ENCODE results near the gene STX7. TPM values are rescaled to one million over a fixed set of nuclear protein-coding genes. Genes with fewer than 3 reads are reported as not detected.

The STX7 gene
- total and polyA plus RNA-seq, 3 donors from 2014 or later: 12.7 to 18.8 (median 16.2) TPM

GRCh38 chr6:132520953-132521352 lies 8.0 kb upstream of the STX7 start:
- H3K36me3 ChIP-seq (ENCODE audit: low read depth, missing control alignments): no peaks in the 10 kb centered on the region
- H3K27ac ChIP-seq: no peak overlapping the region
- no peaks in the 10 kb centered on the region for H3K4me1 ChIP-seq
- no peak for TF ChIP-seq POLR2A (IDR thresholded peaks at IDR 0.05)
- TF ChIP-seq, protein P1, sequence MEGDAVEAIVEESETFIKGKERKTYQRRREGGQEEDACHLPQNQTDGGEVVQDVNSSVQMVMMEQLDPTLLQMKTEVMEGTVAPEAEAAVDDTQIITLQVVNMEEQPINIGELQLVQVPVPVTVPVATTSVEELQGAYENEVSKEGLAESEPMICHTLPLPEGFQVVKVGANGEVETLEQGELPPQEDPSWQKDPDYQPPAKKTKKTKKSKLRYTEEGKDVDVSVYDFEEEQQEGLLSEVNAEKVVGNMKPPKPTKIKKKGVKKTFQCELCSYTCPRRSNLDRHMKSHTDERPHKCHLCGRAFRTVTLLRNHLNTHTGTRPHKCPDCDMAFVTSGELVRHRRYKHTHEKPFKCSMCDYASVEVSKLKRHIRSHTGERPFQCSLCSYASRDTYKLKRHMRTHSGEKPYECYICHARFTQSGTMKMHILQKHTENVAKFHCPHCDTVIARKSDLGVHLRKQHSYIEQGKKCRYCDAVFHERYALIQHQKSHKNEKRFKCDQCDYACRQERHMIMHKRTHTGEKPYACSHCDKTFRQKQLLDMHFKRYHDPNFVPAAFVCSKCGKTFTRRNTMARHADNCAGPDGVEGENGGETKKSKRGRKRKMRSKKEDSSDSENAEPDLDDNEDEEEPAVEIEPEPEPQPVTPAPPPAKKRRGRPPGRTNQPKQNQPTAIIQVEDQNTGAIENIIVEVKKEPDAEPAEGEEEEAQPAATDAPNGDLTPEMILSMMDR (IDR thresholded peaks at IDR 0.05): no peak
- no peak for DNase-seq
- no peaks in the 10 kb centered on the region for H3K27me3 ChIP-seq
- H3K9me3 ChIP-seq: no peaks in the 10 kb centered on the region
- WGBS, 2 donors: 60 to 69% methylated on average over 2 of the region's 2 CpGs
- intact Hi-C loops (cut with DNase I; ENCODE audit: low total_unique reads): no loop called here
- no peak overlapping the region for H3K4me3 ChIP-seq

DNA sequence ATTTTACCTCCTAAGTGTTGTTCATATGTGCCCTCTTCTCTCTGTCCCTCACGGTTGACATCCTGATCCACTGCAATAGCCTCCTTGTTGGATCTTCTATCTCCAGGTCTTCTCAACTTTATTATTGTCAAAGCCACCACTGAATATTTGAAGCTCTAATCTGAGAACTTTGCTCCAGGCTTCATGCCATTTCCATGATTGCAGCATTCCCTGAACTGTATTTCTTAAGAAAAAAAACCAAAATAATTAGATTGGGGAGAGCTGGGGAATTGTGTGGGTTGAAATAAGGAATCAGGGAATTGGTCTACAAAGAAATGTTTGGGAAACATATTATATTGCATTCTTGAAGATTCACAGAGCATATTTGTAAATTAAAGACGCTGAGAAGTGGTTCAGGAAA lies 2.5 kb upstream of the STX7 start:
- no peak overlapping the region for H3K4me3 ChIP-seq
- TF ChIP-seq, protein P1 (IDR thresholded peaks at IDR 0.05): no peak
- TF ChIP-seq POLR2A (IDR thresholded peaks at IDR 0.05): no peak
- no peaks in the 10 kb centered on the region for H3K36me3 ChIP-seq (ENCODE audit: low read depth, missing control alignments)
- H3K9me3 ChIP-seq: no peaks in the 10 kb centered on the region
- H3K27ac ChIP-seq: no peak overlapping the region
- H3K4me1 ChIP-seq: peaks cover 10% of the 10 kb centered on the region
- intact Hi-C loops (cut with DNase I; ENCODE audit: low total_unique reads): no loop called here
- no peaks in the 10 kb centered on the region for H3K27me3 ChIP-seq
- 83 to 84% methylated on average over 2 of the region's 2 CpGs for WGBS, 2 donors
- no peak for DNase-seq

GRCh38 chr6:132513831-132514545 lies 1.1 kb upstream of the STX7 start:
- Histone ChIP-seq H3K36me3 (ENCODE audit: low read depth, missing control alignments) (no peaks in the 10 kb centered on the region), H3K9me3 (no peaks in the 10 kb centered on the region), H3K4me1 (peaks cover 10% of the 10 kb centered on the region), H3K27me3 (no peaks in the 10 kb centered on the region), H3K4me3 (peak overlapping the region in 1 of 2 donors; percentile 76), H3K27ac (peak overlapping the region; percentile 64 to 75)
- DNase-seq: no peak
- 35 to 46% methylated on average over 3 of the region's 3 CpGs for WGBS, 2 donors
- intact Hi-C loops (cut with DNase I; ENCODE audit: low total_unique reads): no loop called here
- no peak for TF ChIP-seq POLR2A (IDR thresholded peaks at IDR 0.05)
- TF ChIP-seq, protein P1 (IDR thresholded peaks at IDR 0.05): no peak

DNA sequence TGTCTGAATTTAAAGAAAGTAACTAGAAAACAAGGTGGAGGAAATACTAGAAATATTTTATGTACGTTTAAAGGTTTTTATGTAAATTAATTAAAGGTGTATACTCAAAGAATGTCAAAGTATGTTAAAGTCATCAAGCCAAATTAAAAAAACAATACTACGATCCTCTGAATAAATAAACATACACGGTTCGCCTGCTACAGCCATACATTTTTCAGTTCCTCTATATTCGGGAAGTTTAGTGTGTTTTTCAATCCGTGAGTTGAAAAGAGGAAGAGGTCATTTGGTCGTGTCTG lies 626 bp downstream of the STX7 start:
- H3K27me3 ChIP-seq: no peaks in the 10 kb centered on the region
- no peak for DNase-seq
- 0 to 2% methylated on average over 7 of the region's 7 CpGs for whole genome bisulfite sequencing, 2 donors
- no peaks in the 10 kb centered on the region for H3K9me3 ChIP-seq
- H3K4me3 ChIP-seq: peak overlapping the region; percentile 76 to 93
- H3K4me1 ChIP-seq: peaks cover 10% of the 10 kb centered on the region
- no peak for TF ChIP-seq POLR2A (IDR thresholded peaks at IDR 0.05)
- TF ChIP-seq, protein P1 (IDR thresholded peaks at IDR 0.05): no peak
- H3K36me3 ChIP-seq (ENCODE audit: low read depth, missing control alignments): no peaks in the 10 kb centered on the region
- H3K27ac ChIP-seq: peak overlapping the region; percentile 64 to 75
- intact Hi-C loops (cut with DNase I; ENCODE audit: low total_unique reads): no loop called here

DNA sequence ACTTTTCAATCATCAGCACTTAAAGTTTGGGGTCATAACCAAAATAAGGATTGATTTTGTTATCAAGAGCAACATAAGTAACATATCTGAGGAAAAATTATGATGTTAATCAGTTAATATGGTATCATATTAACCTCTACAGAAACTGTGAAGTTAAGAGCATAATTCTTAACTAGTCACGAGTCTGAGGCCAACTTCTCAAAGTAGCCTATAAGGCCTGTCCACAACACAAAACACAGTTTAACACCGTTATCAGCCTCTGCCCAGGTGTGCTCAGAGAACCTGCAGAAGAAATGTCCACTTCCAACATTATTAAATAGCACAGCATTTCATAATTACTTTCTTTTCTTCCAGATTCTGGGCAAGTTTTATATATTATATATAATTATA lies 1.1 kb downstream of the STX7 start:
- no peaks in the 10 kb centered on the region for H3K9me3 ChIP-seq
- no peaks in the 10 kb centered on the region for H3K27me3 ChIP-seq
- peak overlapping the region; percentile 76 to 93 for H3K4me3 ChIP-seq
- intact Hi-C loops (cut with DNase I; ENCODE audit: low total_unique reads): no loop called here
- no peak for DNase-seq
- no peaks in the 10 kb centered on the region for H3K36me3 ChIP-seq (ENCODE audit: low read depth, missing control alignments)
- H3K27ac ChIP-seq: peak overlapping the region; percentile 64 to 75
- 22 to 28% methylated on average over 2 of the region's 2 CpGs for WGBS, 2 donors
- TF ChIP-seq POLR2A (IDR thresholded peaks at IDR 0.05): no peak
- TF ChIP-seq, protein P1 (IDR thresholded peaks at IDR 0.05): no peak
- H3K4me1 ChIP-seq: peaks cover 10% of the 10 kb centered on the region

Measured in testis (tissue), 3 donors.